GM03348 (cell line): ENCODE measurements around the gene DUSP21.
"Not testable (repeated sequence)": the region's sequence is repeated elsewhere in the genome, so short reads cannot be mapped to it uniquely, and the experiment has no call there.

Experiments used
- DNase-seq: peaks from one replicate; pipeline ENCODE4 v3.0.0; 2012; ENCODE audit warnings: low spot score

DUSP21 gene

GRCh38 chrX:44843753-44844152 lies at the start of gene DUSP21:
Gene DUSP21 (plus strand): TSS chrX:44844021. CDS start chrX:44844133, 112 bp downstream.
- no peak for DNase-seq

GRCh38 chrX:44795945-44796450 lies 47.8 kb upstream of the DUSP21 start:
- DNase-seq, result no peak

- DNase-seq, result no peak
Measured at GRCh38 chrX:44802613-44803012, 41.2 kb upstream of the DUSP21 start.

GRCh38 chrX:44815681-44816080 lies 28.1 kb upstream of the DUSP21 start:
- DNase-seq, result no peak

- DNase-seq, result no peak
Measured at GRCh38 chrX:44816367-44816766, 27.5 kb upstream of the DUSP21 start.

- no peak for DNase-seq
Measured at GRCh38 chrX:44817029-44817428, 26.8 kb upstream of the DUSP21 start.

- DNase-seq, result no peak
Measured at GRCh38 chrX:44822601-44823000, 21.2 kb upstream of the DUSP21 start.

- not testable (repeated sequence) for DNase-seq
Measured at GRCh38 chrX:44823193-44823592, 20.6 kb upstream of the DUSP21 start.

- peak; percentile 64 for DNase-seq
Measured at GRCh38 chrX:44828008-44828605, 15.7 kb upstream of the DUSP21 start.

- no peak for DNase-seq
Measured at GRCh38 chrX:44829832-44830231, 14.0 kb upstream of the DUSP21 start.

- no peak for DNase-seq
Measured at GRCh38 chrX:44842550-44843317, 1.1 kb upstream of the DUSP21 start.

- DNase-seq, result no peak
Measured at GRCh38 chrX:44843318-44843702, 511 bp upstream of the DUSP21 start.

- no peak for DNase-seq
Measured at GRCh38 chrX:44844204-44844603, 383 bp downstream of the DUSP21 start.

GRCh38 chrX:44850891-44851290 lies 7.1 kb downstream of the DUSP21 start:
- not testable (repeated sequence) for DNase-seq

GRCh38 chrX:44871114-44871645 lies 27.4 kb downstream of the DUSP21 start:
- DNase-seq, result no peak

- peak; percentile 48 for DNase-seq
Measured at GRCh38 chrX:44871931-44872820, 28.4 kb downstream of the DUSP21 start.

- DNase-seq, result peak; percentile 97
Measured at GRCh38 chrX:44872821-44873414, 29.1 kb downstream of the DUSP21 start, which contains the start of gene KDM6A. Gene KDM6A (plus strand): TSS chrX:44873188. CDS start chrX:44873552, 364 bp downstream.

GRCh38 chrX:44873415-44874276 lies 29.8 kb downstream of the DUSP21 start:
- peak; percentile 42 for DNase-seq

- peak; percentile 50 for DNase-seq
Measured at GRCh38 chrX:44874420-44875184, 30.8 kb downstream of the DUSP21 start.

GRCh38 chrX:44875185-44875489 lies 31.3 kb downstream of the DUSP21 start:
- no peak for DNase-seq
